Measurements from ENCODE around the gene TRIM69. TPM values are rescaled to one million over a fixed set of nuclear protein-coding genes. Genes with fewer than 3 reads are reported as not detected.
"Not testable (repeated sequence)": the region's sequence is repeated elsewhere in the genome, so short reads cannot be mapped to it uniquely, and the experiment has no call there.

Gene TRIM69
- total and polyA plus RNA-seq, 2 of the 4 experiments (the other 2 are of a cell fraction), result 5.3 to 7.7 TPM

DNA sequence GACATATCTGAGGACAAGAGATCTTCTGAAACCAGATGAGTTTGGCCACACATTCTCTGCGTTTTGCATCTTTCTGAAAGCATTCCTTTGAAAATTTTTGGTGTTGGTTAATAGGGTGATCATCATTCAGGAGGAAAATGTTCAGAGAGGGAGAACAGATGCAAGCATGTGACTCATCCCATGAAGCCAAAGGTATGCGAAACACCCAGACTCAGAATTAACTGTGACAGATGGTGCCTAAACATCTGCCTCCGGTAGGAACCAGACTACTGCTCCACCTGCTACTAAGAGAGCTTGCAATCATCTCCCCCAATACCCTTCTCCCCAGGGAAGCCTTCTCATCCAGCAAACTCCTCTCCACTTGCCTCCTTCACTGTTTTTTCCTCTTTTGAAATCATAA, 46.2 kb downstream of the TRIM69 start:
- no CpG with 5 or more reads among the region's 3 CpGs for WGBS, 2 experiments (ENCODE audit: extremely low coverage in 2 of 2, insufficient read length in 1 of 2)
- Histone ChIP-seq H2AFZ (replicated peaks; ENCODE audit: low read length, poor library complexity) (no peak overlapping the region), H3K9ac (ENCODE audit: low read depth, low read length) (no peak overlapping the region), H2AK5ac (ENCODE audit: low read depth, low read length) (no peak overlapping the region), H3K4me3 (ENCODE audit: insufficient read depth, low read depth, low read length) (no peak overlapping the region), H2BK15ac (ENCODE audit: low read depth, low read length) (no peak overlapping the region), H3K4me1 (ENCODE audit: control insufficient read depth, insufficient read depth, low read length) (no peaks in the 10 kb centered on the region), H3K9me3 (ENCODE audit: control insufficient read depth, insufficient read depth, low read length) (no peaks in the 10 kb centered on the region), H4K20me1 (ENCODE audit: insufficient read depth, low read length) (no peaks in the 10 kb centered on the region), H3K27ac (ENCODE audit: insufficient read depth, low read length) (no peak overlapping the region), H3K23ac (ENCODE audit: low read depth, low read length) (no peak overlapping the region), H3K27me3 (ENCODE audit: control insufficient read depth, insufficient read depth, low read length) (peaks cover 6% of the 10 kb centered on the region), H3K4ac (ENCODE audit: low read depth, low read length) (no peak overlapping the region), H3K79me1 (ENCODE audit: low read depth in 1 of 2, low read length in 2 of 2) (no peaks in the 10 kb centered on the region), H4K8ac (ENCODE audit: low read depth in 2 of 2, low read length in 2 of 2) (no peak overlapping the region), H2BK20ac (ENCODE audit: low read depth, low read length) (no peak overlapping the region), H3K9me1 (ENCODE audit: insufficient read depth, low read length) (no peaks in the 10 kb centered on the region), H4K91ac (ENCODE audit: insufficient read depth, low read depth, low read length) (no peak overlapping the region), H4K5ac (ENCODE audit: low read depth, low read length) (no peak overlapping the region), H3K4me2 (ENCODE audit: low read depth, low read length) (no peak overlapping the region), H3K18ac (ENCODE audit: low read depth, low read length) (no peak overlapping the region), H3K14ac (replicated peaks; ENCODE audit: low read depth, low read length) (no peak overlapping the region), H3K36me3 (ENCODE audit: control insufficient read depth, insufficient read depth, low read length) (no peaks in the 10 kb centered on the region), H2AK9ac (replicated peaks; ENCODE audit: low read depth, low read length, poor library complexity) (no peak overlapping the region), H2BK5ac (ENCODE audit: low read depth, low read length, poor library complexity, severe bottlenecking) (no peak overlapping the region), H2BK120ac (ENCODE audit: low read depth, low read length) (no peak overlapping the region), H3K56ac (ENCODE audit: extremely low read depth, insufficient read depth, low read length) (no peak overlapping the region)
- ATAC-seq (ENCODE audit: low read depth) (no peak), DNase-seq (no peak)
- intact Hi-C loops (cut with micrococcal nuclease), result no loop called here
- in situ Hi-C loops (cut with MboI; ENCODE audit: low sequenced_read_pairs), result no loop called here
- dilution Hi-C loops (cut with HindIII; ENCODE audit: low sequenced_read_pairs, unreplicated experiment), result no loop called here
- ChIA-PET CTCF (no interaction called here), POLR2A (ENCODE audit: unreplicated experiment) (no interaction called here)
- TF ChIP-seq, protein P1, sequence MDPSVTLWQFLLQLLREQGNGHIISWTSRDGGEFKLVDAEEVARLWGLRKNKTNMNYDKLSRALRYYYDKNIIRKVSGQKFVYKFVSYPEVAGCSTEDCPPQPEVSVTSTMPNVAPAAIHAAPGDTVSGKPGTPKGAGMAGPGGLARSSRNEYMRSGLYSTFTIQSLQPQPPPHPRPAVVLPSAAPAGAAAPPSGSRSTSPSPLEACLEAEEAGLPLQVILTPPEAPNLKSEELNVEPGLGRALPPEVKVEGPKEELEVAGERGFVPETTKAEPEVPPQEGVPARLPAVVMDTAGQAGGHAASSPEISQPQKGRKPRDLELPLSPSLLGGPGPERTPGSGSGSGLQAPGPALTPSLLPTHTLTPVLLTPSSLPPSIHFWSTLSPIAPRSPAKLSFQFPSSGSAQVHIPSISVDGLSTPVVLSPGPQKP (IDR thresholded peaks at IDR 0.05; ENCODE audit: borderline replicate concordance, low read depth, low read length), result no peak
- TF ChIP-seq MXI1 (IDR thresholded peaks at IDR 0.05; ENCODE audit: borderline replicate concordance, low read depth, low read length), result no peak
- TF ChIP-seq RCOR1 (IDR thresholded peaks at IDR 0.05; ENCODE audit: insufficient replicate concordance, low read length), result no peak
- BruUV-seq (replicated peaks), result no TSS peak

DNA sequence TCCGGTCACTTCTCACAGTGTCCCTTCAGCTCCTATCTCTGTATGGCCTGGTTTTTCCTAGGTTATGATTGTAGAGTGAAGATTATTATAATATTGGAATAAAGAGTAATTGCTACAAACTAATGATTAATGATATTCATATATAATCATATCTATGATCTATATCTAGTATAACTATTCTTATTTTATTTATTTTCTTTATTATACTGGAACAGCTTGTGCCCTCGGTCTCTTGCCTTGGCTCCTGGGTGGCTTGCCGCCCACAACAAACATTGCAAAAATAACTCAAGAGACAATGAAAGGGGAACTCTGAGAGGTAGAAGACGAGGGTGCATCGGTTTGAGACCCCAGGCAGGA, 48.6 kb downstream of the TRIM69 start:
- H3K56ac ChIP-seq (ENCODE audit: extremely low read depth, insufficient read depth, low read length); H3K23ac ChIP-seq (ENCODE audit: low read depth, low read length); H3K4me3 ChIP-seq (ENCODE audit: insufficient read depth, low read depth, low read length); BruUV-seq (replicated peaks); intact Hi-C loops (cut with micrococcal nuclease); H4K5ac ChIP-seq (ENCODE audit: low read depth, low read length); H4K20me1 ChIP-seq (ENCODE audit: insufficient read depth, low read length); H3K9ac ChIP-seq (ENCODE audit: low read depth, low read length); H3K79me1 ChIP-seq (ENCODE audit: low read depth in 1 of 2, low read length in 2 of 2); H2BK5ac ChIP-seq (ENCODE audit: low read depth, low read length, poor library complexity, severe bottlenecking); H3K36me3 ChIP-seq (ENCODE audit: control insufficient read depth, insufficient read depth, low read length); H3K14ac ChIP-seq (replicated peaks; ENCODE audit: low read depth, low read length); H3K4ac ChIP-seq (ENCODE audit: low read depth, low read length); H2BK15ac ChIP-seq (ENCODE audit: low read depth, low read length); H4K8ac ChIP-seq (ENCODE audit: low read depth in 2 of 2, low read length in 2 of 2); H3K4me2 ChIP-seq (ENCODE audit: low read depth, low read length); ATAC-seq (ENCODE audit: low read depth); dilution Hi-C loops (cut with HindIII; ENCODE audit: low sequenced_read_pairs, unreplicated experiment); DNase-seq; H3K9me3 ChIP-seq (ENCODE audit: control insufficient read depth, insufficient read depth, low read length); in situ Hi-C loops (cut with MboI; ENCODE audit: low sequenced_read_pairs); POLR2A ChIA-PET (ENCODE audit: unreplicated experiment); H2AK5ac ChIP-seq (ENCODE audit: low read depth, low read length); H3K4me1 ChIP-seq (ENCODE audit: control insufficient read depth, insufficient read depth, low read length); H2AK9ac ChIP-seq (replicated peaks; ENCODE audit: low read depth, low read length, poor library complexity); H2BK20ac ChIP-seq (ENCODE audit: low read depth, low read length); H3K18ac ChIP-seq (ENCODE audit: low read depth, low read length); H4K91ac ChIP-seq (ENCODE audit: insufficient read depth, low read depth, low read length); H3K27ac ChIP-seq (ENCODE audit: insufficient read depth, low read length); CTCF ChIA-PET; H2AFZ ChIP-seq (replicated peaks; ENCODE audit: low read length, poor library complexity); H2BK120ac ChIP-seq (ENCODE audit: low read depth, low read length); H3K9me1 ChIP-seq (ENCODE audit: insufficient read depth, low read length): not testable (repeated sequence)
- H3K27me3 ChIP-seq (ENCODE audit: control insufficient read depth, insufficient read depth, low read length), result peaks cover 16% of the 10 kb centered on the region
- no CpG with 5 or more reads among the region's 5 CpGs for WGBS, 2 experiments (ENCODE audit: extremely low coverage in 2 of 2, insufficient read length in 1 of 2)

Data from IMR-90 (cell line).